GM20431 (cell line): ENCODE data around the gene ZNF189.

ENCODE experiments used
- in situ Hi-C: fragments of 300-500 bp; cut with MseI, MboI; formaldehyde crosslinking; loops from one replicate; pipeline ENCODE4 v1.15.0; 2020; ENCODE audit warnings: low sequenced_read_pairs; ENCODE audit not compliant: unreplicated experiment

The ZNF189 gene

GRCh38 chr9:101417389-101417788 is 18.7 kb downstream of the ZNF189 start:
- in situ Hi-C loops: no loop called here

GRCh38 chr9:101417977-101418376 is 19.3 kb downstream of the ZNF189 start:
- in situ Hi-C loops: no loop called here

GRCh38 chr9:101418518-101419430 is 20.1 kb downstream of the ZNF189 start:
- in situ Hi-C loops: no loop called here

- in situ Hi-C loops: no loop called here
Measured at GRCh38 chr9:101419863-101420262, 21.2 kb downstream of the ZNF189 start.

- in situ Hi-C loops: no loop called here
Measured at GRCh38 chr9:101421653-101422065, 23.0 kb downstream of the ZNF189 start.

GRCh38 chr9:101427358-101427757 is 28.7 kb downstream of the ZNF189 start:
- in situ Hi-C loops: no loop called here

GRCh38 chr9:101427957-101428655 is 29.5 kb downstream of the ZNF189 start:
- in situ Hi-C loops: no loop called here

GRCh38 chr9:101428909-101429308 is 30.3 kb downstream of the ZNF189 start:
- in situ Hi-C loops: no loop called here

GRCh38 chr9:101429736-101430135 is 31.1 kb downstream of the ZNF189 start:
- in situ Hi-C loops: no loop called here

GRCh38 chr9:101432171-101432570 is 33.5 kb downstream of the ZNF189 start:
- in situ Hi-C loops: no loop called here

- in situ Hi-C loops: no loop called here
Measured at GRCh38 chr9:101432740-101433139, 34.1 kb downstream of the ZNF189 start.

GRCh38 chr9:101433229-101433628 is 34.6 kb downstream of the ZNF189 start:
- in situ Hi-C loops: no loop called here

- in situ Hi-C loops: no loop called here
Measured at GRCh38 chr9:101434998-101435397, 36.3 kb downstream of the ZNF189 start.

- in situ Hi-C loops: no loop called here
Measured at GRCh38 chr9:101435601-101436079, 37.0 kb downstream of the ZNF189 start, which contains the start of gene ALDOB. ALDOB (minus strand) TSS chr9:101435774; CDS start chr9:101430887, 4,887 bp downstream.

- in situ Hi-C loops: no loop called here
Measured at GRCh38 chr9:101437806-101438232, 39.2 kb downstream of the ZNF189 start.

- in situ Hi-C loops: no loop called here
Measured at GRCh38 chr9:101438523-101438922, 39.9 kb downstream of the ZNF189 start.

GRCh38 chr9:101440714-101441230 is 42.1 kb downstream of the ZNF189 start:
- in situ Hi-C loops: no loop called here

- in situ Hi-C loops: no loop called here
Measured at GRCh38 chr9:101442318-101442717, 43.7 kb downstream of the ZNF189 start.

- in situ Hi-C loops: no loop called here
Measured at GRCh38 chr9:101442736-101443135, 44.1 kb downstream of the ZNF189 start.

- in situ Hi-C loops: no loop called here
Measured at GRCh38 chr9:101443364-101443771, 44.7 kb downstream of the ZNF189 start.
